IPS DF 4.7 (cell line): ENCODE data around the gene A4GALT.
"Not testable (repeated sequence)": the region's sequence is repeated elsewhere in the genome, so short reads cannot be mapped to it uniquely, and the experiment has no call there.

Experiments used
- DNase-seq: peaks from one replicate; pipeline ENCODE4 v3.0.0-alpha.2; 2013; ENCODE audit warnings: low spot score; ENCODE audit errors: extremely low read depth

Gene A4GALT

DNA sequence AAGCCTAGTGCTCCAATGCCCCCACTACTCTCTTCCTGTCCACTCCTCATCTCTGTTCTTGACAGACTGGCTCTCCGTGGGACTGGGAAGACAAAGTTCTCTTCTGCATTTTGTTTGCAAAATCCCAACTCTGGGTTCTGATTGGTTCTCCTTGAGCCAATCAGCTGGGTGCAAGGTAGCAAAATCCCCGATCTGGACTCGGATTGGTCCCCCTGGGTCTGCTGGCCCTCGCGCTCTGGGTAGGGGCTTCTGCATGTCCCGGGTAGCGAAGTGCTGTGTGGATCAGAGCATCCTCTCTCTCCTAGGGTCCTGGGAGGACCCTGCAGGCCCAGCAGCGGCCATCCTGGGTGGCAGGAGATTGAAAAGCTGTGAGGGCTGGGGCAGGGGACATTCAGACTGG lies 22.3 kb upstream of the A4GALT start:
- no peak for DNase-seq

DNA sequence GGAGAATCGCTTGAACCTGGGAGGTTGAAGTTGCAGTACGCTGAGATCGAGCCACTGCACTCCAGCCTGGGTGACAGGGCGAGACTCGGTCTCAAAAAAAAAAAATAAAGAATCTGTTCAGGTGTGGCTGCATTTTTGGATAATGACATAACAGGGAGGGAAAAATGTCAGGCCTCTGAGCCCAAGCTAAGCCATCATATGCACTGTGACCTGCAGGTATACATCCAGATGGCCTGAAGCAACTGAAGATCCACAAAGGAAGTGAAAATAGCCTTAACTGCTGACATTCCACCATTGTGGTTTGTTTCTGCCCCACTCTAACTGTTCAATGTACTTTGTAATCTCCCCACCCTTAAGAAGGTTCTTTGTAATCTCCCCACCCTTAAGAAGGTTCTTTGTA lies 19.6 kb upstream of the A4GALT start:
- not testable (repeated sequence) for DNase-seq

DNA sequence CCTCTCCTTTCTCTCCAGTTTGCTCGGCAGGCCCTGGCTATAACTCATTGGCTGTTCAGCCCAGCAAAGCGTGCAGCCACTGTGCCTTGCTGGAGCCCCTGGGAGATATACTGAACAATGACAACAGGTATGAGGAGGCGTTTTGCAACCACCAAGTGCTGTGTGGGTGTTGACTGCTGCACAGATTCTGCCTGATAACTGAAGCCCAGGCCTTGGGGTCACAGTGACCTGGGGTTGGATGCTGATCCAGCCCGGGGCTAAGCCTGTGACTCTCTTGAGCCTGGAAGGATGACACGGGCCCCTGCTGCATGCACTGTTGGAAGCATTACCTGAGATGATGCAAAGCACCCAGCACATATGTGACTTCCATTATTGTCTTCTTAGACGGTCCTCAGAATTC lies 13.7 kb upstream of the A4GALT start:
- no peak for DNase-seq

DNA sequence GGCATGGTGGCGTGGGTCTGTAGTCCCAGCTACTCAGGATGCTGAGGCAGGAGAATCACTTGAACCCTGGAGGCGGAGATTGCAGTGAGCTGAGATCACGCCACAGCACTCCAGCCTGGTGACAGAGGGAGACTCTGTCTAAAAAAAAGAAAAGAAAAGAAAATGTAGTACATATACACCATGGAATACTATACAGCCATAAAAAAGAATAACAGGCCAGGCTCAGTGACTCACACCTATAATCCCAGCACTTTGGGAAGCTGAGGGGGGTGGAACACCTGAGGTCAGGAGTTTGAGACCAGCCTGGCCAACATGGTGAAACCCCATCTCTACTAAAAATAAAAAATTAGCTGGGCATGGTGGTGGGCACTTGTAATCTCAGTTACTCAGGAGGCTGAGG lies 12.7 kb upstream of the A4GALT start:
- DNase-seq = not testable (repeated sequence)

DNA sequence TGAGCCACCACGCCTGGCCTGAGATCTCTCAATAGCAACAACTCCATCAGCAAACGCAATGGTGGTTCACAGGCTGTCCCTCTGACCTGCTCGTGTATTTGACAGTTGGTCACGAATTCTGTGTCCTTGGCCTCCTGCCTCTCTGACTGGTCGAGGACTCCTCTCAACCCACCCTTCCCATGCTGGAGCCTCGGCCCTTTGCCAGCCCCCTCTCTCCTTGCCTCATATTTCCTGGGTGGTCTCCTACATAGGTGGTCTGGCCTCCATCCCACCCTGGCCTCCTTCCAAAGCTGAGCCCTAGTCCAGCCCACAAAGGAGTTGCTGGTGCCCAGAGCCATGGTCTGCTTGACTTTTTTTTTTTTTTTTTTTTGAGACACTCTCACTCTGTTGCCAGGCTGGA lies 11.4 kb upstream of the A4GALT start:
- DNase-seq = no peak

DNA sequence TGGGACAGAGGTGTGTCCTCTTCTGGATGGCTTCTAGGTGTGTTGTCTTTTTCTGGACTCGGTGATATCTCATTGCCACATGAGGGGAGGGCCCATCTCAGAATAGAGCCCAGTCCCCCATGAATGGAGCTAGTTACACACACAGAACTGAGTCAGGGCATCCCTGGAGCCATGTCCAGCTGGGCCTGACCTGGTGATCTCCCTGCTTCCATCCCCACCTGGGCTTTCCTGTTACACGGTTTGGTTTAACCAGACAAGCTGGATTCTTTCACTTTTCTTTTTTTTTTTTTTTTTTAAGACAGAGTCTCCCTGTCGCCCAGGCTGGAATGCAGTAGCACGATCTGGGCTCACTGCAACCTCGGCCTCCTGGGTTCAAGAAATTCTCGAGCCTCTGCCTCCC lies 6.1 kb upstream of the A4GALT start:
- DNase-seq = no peak

DNA sequence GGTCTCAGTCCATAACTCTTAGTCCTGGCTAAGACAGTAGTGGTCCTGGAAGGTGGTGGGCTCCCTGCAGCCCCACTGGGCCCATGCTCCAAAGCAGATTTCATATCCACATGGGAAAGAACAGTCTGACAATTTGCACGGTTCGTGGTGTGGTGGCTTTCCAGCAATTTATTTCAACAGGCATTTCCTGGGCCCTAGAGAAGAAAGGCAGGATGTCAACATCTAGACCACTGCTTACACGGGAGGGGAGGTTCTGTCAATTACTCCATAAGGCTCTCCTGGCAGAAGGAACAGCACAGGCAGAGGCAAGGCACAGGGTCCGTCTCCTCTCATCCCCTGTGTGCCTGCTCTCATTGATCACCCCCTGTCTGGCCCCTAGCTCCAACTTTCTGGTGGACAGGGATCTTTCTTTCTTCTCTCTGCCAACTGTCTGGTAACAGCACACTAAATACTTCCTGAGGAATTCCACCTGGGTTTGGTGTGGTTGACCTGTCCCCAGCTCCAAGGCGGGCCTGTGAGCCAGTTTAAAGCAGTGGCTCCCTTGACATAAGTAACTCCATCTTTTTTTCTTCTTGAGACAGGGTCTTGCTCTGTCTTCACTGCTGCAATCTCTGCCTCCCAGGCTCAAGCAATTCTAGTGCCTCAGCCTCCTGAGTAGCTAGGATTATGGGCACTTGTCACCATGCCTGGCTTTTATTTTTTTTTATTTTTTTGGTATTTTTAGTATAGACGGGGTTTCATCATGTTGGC lies 5.1 kb upstream of the A4GALT start:
- no peak for DNase-seq

DNA sequence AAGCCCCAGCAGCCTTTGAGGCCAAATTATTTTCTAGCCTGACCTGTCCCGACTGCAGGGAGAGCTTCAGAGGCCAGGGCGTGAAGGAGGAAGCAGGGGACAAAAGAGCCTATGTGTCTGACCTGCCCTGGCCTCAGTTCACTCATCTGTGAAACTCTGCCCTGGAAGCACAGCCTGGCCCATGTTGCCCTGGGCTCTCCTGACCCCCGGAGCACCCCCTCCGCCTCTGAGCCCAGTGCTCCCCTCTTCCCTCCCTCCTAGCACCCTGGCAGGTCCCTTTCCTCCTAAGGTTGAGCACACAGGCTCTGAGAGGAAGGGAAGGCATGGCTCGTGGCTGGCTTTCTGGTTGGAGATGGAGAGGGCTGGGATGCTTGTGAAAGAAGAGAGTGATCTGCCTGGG lies 3.4 kb upstream of the A4GALT start:
- DNase-seq = no peak

DNA sequence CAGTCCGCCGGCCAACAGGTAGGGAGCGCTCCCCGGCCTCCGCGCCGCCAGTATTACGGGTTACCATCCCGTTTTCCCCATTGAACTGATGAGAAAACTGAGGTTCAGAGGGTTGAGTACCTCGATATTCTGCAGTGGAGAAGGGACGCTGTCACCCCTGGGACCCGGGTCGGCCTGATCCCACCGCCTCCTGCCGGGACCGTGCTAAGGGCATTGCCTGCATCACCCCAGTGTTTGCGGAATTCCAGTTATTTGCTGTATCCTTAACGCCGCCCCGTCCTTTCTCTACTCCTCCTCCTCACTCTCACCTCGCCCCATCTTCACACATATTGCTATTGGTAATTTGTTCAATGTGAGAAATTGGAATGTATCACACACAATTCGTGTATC lies 370 bp upstream of the A4GALT start:
- no peak for DNase-seq

DNA sequence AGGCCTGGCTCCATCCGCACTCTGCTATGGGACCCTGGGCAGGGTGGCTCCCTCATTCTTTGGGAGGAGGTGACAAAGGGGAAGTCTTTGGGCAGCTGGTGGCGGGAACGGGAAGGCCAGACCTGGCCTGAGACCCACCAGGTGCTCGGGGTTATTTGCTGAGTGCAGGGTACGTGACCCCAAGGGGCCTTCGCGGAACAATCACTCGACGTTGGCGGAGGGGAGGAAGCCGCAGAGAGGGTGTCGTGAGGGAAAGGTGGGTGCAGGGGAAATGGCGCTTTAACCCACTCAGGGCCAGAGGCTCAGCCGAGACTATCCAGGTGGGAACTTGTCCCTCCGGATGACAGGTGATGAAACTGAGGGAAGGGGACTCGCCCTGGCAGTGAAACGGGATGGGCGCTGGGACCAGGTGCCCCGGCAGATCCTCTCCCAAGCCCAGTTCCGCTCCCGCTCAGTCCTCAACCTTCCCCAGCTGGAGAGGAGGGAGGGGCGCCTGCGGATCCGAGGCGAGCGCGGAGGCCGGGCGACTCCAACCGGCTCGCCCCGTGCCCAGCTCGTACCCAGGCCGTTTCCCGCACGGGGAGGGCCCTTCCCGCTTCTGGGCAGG lies 911 bp downstream of the A4GALT start:
- DNase-seq = no peak

DNA sequence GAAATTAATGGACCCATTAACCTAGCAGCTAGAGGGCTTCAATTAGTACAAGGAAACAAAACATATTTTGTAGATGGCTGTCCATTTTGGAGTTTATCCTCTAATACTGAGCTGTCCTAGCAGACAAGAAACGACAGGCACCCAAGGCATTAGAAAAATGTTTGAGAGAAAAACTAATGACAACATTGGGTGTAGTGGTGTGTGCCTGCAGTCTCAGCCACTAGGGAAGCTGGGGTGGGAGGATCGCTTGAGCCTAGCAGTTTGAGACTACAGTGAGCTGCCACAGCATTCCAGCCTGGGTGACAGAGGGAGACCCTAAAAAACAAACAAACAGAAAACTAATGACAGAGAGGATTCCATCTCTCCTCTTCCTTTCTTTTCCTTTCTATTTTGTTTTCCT lies 1.5 kb downstream of the A4GALT start:
- DNase-seq = no peak

DNA sequence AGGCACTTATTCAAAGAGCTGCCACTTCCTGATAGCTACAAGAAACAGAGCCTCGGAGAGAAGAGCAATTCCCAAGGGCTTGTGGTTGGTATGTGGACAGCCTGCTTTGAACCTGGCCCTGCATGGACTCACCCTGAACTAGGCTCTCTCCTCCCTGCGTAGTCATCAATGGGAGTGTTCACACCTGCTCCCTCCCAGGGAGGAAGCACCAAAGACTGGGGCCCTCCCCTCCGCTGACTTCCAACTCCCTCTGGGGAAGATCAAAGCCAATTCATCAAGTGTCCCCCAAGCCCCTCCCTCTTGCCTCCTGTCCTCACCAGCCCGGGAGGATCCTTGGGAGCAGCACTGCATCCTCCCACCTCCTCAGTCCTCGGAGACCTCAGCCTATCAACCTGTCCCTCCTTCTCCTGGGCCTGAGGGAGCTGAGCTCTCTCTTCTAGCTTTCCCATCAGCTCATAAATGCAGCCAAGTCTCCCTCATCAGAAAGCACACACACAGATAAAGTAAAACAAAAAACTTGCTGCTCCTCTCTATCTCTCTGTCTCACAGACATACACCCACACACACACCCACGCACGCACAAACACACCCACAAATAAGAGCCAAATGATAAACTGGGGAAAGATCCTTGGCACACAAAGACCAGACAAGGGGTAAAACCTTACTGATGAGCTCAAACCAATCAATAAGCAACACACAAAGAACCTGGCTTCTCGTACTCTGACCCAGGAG lies 3.3 kb downstream of the A4GALT start:
- DNase-seq = no peak

DNA sequence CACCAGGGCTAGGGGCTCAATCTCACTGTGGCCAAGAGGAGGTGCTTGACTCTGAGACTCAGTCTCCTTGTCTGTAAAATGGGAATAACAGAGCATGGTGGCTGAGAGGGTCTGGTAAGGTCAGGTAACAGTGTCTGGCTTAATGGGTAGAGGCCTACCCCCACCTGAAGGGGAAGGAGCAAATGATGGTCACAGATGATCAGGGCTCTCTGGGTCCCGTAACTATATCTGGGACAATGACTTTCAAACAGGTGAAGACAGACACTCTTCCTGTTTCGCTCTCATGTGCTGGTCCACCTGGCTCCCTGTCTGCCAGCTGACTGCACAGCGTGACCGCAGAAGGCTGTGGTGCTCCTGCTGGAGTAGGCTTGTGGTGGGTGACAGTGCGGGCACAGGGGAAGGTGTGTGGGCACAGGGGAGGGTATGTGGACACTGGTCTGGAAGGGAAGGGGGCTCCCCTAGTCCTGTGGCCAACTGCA lies 4.0 kb downstream of the A4GALT start:
- no peak for DNase-seq

DNA sequence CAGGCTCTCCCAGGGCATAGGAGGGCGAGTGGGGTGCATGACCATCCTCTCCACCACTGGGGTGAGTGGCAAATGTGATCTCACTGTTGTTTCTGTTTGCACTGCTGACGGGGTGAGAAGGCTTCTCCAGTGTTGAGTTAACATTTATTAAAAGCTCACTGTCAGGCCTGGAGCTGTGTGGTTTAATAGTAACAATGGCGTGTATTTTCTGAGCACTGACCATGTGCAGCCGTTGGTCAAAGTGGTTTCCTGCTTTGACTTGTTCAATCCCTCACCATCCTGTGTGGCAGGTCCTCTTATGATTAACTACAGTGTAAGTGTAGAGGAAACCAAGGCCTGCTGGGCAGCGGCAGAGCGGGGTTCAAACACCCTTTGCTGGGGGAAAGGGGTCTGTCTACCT lies 4.4 kb downstream of the A4GALT start:
- no peak for DNase-seq

DNA sequence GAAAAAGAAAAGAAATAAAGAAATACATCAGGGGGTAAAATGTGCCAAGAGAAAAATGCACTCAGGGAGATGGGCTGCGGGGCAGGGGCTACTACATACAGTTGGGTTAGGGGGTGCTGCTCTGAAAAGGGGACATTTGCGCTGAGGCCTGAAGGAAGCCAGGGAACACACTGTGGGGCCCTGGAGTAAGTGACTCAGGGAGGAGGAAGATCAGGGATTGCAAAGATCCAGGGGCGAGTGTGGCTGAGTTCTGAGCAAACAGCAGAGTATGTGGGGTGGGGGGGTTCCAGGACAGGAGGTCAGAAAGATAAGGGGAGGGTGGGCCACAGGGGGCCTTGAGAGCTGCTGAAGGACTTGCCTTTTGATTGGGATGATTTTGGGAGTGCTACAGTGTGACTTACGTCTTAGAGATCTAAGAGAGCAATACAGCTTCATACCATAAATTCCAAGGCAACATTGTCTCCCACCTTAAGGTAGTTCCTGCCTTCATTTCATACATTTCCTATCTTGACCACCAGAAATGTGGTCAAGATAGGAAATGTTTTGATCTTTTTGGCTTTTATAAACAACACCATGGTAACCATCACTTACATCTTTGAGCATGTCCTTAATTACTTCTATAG lies 5.8 kb downstream of the A4GALT start:
- DNase-seq = no peak

DNA sequence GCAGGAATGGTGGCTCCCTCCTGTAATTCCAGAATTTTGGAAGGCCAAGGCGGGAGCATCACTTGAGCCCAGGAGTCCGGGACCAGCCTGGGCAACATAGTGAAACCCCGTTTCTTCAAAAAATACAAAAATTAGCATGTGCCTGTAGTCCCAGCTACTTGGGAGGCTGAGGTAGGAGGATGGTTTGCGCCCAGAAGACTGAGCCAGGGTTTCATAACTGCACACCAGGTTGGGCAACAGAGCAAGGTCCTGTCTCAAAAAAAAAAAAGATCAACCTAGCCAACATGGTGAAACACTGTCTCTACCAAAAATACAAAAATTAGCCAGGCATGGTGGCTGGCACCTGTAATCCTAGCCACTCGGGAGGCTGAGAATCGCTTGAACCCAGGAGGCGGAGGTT lies 6.4 kb downstream of the A4GALT start:
- DNase-seq = no peak

DNA sequence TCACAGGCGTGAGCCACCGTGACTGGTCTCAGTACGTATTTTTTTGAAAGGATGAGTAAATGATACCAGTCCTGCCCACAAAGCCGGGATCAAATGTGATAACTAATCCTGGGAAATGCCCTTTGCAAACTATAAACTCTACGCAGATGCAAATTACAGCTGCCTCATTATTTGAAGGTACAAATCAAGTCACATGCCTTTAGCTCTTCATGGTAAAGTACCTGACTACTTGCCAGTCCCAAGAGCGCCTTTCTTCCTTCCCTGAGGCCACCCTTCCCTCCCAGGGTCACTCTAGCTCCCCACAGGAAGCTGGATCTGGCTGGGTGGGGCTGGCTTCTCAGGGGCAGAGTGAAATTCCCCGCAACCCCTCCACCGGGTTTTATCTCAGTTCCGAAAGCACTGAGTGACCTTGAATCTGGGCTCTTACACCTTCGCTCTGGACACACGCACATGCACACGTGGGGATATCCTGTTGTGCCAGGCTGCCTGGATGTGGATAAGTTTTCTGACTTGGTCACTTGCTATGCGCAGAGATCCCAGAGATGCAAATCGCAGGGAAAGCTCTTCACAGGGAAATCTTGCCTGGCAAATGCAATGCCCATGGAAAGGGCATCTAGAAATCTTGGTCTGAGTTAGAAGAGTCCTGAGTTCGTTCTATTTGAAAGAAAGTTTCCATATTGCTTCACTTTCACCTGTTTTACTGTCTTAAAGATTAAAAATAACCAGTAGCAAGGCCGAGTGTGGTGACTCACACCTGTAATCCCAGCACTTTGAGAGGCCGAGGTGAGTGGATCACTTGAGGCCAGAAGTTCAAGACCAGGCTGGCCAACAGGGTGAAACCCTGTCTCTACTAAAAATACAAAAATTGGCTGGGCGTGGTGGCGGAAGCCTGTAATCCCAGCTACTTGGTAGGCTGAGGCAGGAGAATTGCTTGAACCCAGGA lies 8.5 kb downstream of the A4GALT start:
- no peak for DNase-seq

DNA sequence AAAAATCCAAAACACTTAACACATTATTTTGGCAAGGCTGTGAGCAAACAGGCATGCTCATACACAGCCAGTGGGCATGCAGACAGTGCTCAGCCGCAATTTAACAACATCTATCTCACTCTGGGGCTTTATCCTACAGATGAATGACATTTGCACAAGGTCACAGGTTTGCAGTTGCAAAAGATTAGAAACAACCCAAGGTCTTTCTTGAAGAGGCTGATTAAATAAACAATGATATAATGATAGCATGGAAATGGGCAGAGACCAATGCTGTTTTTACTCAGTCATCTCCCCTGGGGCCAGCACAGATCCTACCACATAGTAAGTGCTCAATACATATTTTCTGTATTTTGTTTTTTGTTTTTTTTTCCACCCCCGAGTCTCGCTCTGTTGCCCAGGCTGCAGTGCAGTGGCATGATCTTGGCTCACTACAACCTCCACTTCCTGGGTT lies 9.4 kb downstream of the A4GALT start:
- no peak for DNase-seq

DNA sequence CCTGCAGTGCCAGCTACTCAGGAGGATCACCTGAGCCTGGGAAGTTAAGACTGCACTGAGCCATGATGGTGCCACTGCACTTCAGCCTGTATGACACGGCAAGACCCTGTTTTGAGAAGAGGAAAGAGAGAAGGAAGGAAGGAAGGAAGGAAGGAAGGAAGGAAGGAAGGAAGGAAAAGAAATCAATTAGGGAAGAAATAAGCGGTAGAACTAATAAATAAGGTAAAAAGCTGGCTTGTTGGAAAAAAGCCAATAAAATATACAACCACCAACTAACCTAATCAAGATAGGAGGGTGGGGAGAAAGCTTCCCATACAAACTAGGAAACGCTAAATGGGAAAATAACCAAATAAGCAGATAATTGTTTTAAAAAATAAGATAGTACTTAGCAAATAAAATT lies 12.3 kb downstream of the A4GALT start:
- no peak for DNase-seq

DNA sequence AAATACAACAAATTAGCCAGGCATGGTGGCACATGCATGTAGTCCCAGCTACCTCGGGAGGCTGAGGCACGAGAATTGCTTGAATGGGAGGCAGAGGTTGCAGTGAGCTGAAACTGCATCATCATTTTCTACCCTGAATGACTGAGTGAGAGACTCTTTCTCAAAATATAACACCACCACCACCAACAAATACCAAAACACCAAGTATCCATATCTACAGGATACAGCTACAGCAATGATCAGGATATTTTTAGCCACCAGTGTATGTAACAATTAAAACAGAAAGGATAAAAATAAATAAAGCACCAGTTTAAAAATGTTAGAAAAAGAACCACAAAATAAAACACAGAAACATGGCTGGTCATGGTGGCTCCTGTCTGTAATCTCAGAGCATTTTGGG lies 13.2 kb downstream of the A4GALT start:
- no peak for DNase-seq

DNA sequence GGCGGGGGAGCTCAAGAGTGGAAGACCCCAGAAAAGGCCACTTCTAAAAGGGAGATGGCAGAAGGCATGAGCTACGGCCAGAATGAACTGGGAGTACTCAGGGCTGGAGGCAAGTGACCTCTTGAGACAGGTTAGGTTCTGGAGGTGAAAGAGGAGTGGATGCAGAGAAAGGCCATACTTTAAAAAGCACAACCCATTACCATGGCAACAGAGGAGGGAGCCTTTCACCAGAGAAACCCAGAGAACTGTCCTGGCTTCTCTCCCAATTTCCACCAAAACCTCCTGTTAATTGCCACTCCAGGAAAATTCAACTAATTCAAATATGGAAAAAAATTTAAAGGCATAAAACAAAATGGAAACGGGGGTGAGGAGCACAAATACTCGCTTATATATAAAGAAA lies 15.8 kb downstream of the A4GALT start:
- DNase-seq = no peak
